Gastroesophageal sphincter (tissue), 3 donors: ENCODE measurements around the gene PXDN.

ENCODE experiments used
- EP300 ChIP-seq: sonication (generic); formaldehyde crosslinking; IDR thresholded peaks from one replicate; pipeline ENCODE4 v1.6.1; 2017; ENCODE audit warnings: antibody characterized with exemption, mild to moderate bottlenecking
- POLR2A ChIP-seq, 2 donors: fragments of 450-650 bp; IDR thresholded peaks; one replicate each; pipeline ENCODE4 v1.6.1; 2017; ENCODE audit warnings: antibody characterized with exemption in 2 of 2, mild to moderate bottlenecking in 2 of 2, moderate library complexity in 1 of 2
- POLR2AphosphoS5 ChIP-seq: sonication (generic); formaldehyde crosslinking; IDR thresholded peaks from one replicate; pipeline ENCODE4 v1.6.1; 2017; ENCODE audit warnings: antibody characterized with exemption
- TF ChIP-seq, protein P1 (sequence below), 4 experiments: fragments of 200-600 bp in 2 of 4; fragments of 450-650 bp in 2 of 4; sonication (generic) in 1 of 4; IDR thresholded peaks; one replicate each; pipeline ENCODE4 v1.5.1; 2017 to 2019; ENCODE audit warnings: antibody characterized with exemption in 4 of 4, mild to moderate bottlenecking in 2 of 4, moderate library complexity in 2 of 4

DNA sequence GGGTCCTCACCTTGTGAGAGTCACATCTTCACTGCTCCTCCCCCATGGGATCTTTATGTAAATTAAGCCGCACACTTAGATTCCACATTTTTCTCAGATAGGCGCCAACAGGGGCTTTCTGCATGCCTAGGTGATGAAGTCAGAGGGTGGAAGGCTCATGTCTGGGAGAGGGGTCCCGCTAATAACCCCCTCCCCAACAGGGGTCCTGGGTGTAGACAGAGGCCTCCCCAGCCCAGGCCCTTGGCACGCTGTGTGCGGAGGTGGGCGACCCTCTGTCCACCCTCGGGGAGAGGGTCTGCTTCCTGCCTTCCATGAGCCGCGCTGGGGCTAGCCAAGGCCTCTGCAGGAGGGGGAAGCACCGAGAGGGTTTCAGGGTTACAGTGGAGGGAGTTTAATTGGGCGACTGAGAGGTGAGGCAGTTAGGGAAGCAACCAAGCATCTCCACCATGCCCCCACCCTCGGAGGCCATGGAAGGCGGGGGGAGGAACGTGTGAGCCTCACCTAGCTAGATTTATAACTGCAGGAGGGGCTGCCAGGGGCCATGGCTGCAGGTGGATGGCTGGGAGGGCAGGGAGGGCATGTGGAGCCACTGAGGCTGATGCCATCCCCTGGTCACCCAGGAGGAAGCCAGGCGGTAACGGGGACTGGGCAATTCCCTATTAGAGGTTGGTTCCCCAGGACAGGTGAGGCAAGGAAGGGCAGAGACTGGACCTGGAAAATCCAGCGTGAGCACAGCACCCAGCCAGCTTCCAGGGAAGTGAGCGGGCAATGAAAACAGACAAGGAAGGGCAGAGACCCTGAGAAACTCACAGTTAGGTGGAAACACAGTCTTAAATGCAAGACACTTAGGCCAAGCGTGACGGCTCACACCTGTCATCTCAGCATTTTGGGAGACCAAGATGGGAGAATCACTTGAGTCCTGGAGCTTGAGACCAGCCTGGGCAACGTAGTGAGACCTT is 7.7 kb upstream of the PXDN start:
- TF ChIP-seq, protein P1, sequence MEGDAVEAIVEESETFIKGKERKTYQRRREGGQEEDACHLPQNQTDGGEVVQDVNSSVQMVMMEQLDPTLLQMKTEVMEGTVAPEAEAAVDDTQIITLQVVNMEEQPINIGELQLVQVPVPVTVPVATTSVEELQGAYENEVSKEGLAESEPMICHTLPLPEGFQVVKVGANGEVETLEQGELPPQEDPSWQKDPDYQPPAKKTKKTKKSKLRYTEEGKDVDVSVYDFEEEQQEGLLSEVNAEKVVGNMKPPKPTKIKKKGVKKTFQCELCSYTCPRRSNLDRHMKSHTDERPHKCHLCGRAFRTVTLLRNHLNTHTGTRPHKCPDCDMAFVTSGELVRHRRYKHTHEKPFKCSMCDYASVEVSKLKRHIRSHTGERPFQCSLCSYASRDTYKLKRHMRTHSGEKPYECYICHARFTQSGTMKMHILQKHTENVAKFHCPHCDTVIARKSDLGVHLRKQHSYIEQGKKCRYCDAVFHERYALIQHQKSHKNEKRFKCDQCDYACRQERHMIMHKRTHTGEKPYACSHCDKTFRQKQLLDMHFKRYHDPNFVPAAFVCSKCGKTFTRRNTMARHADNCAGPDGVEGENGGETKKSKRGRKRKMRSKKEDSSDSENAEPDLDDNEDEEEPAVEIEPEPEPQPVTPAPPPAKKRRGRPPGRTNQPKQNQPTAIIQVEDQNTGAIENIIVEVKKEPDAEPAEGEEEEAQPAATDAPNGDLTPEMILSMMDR (IDR thresholded peaks at IDR 0.05) = no peak
- TF ChIP-seq POLR2A (IDR thresholded peaks at IDR 0.05) (no peak), EP300 (no peak), POLR2AphosphoS5 (no peak)
